Gastroesophageal sphincter (tissue), 3 donors: ENCODE data around the gene RTN4RL1.

ENCODE experiments used
- EP300 ChIP-seq: sonication (generic); formaldehyde crosslinking; IDR thresholded peaks from one replicate; pipeline ENCODE4 v1.6.1; 2017; ENCODE audit warnings: antibody characterized with exemption, mild to moderate bottlenecking
- POLR2A ChIP-seq, 2 donors: fragments of 450-650 bp; IDR thresholded peaks; one replicate each; pipeline ENCODE4 v1.6.1; 2017; ENCODE audit warnings: antibody characterized with exemption in 2 of 2, mild to moderate bottlenecking in 2 of 2, moderate library complexity in 1 of 2
- POLR2AphosphoS5 ChIP-seq: sonication (generic); formaldehyde crosslinking; IDR thresholded peaks from one replicate; pipeline ENCODE4 v1.6.1; 2017; ENCODE audit warnings: antibody characterized with exemption
- TF ChIP-seq, protein P1 (sequence below), 4 experiments: fragments of 200-600 bp in 2 of 4; fragments of 450-650 bp in 2 of 4; sonication (generic) in 1 of 4; IDR thresholded peaks; one replicate each; pipeline ENCODE4 v1.5.1; 2017 to 2019; ENCODE audit warnings: antibody characterized with exemption in 4 of 4, mild to moderate bottlenecking in 2 of 4, moderate library complexity in 2 of 4

DNA sequence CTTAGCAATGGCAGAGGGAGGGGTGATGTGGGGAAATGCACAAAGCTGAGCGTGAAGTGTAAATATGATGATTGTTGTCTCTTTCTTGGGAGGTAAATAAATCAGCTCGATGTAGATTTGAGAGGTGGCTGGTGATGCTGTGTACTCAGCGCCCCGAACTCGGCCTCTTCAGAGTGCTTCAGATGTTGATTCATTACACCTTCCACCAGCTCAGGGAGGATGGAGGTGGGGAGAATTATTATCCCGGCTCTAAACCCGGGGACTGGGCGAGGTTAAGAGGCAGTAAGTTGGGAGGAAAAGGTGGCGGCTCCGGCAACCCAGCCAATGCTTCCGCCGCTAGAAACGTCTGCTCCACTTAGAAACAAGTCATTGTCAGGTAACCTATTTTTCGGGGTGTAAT is 108.8 kb downstream of the RTN4RL1 start:
- no peak for TF ChIP-seq POLR2AphosphoS5
- no peak for TF ChIP-seq POLR2A (IDR thresholded peaks at IDR 0.05)
- TF ChIP-seq, protein P1, sequence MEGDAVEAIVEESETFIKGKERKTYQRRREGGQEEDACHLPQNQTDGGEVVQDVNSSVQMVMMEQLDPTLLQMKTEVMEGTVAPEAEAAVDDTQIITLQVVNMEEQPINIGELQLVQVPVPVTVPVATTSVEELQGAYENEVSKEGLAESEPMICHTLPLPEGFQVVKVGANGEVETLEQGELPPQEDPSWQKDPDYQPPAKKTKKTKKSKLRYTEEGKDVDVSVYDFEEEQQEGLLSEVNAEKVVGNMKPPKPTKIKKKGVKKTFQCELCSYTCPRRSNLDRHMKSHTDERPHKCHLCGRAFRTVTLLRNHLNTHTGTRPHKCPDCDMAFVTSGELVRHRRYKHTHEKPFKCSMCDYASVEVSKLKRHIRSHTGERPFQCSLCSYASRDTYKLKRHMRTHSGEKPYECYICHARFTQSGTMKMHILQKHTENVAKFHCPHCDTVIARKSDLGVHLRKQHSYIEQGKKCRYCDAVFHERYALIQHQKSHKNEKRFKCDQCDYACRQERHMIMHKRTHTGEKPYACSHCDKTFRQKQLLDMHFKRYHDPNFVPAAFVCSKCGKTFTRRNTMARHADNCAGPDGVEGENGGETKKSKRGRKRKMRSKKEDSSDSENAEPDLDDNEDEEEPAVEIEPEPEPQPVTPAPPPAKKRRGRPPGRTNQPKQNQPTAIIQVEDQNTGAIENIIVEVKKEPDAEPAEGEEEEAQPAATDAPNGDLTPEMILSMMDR (IDR thresholded peaks at IDR 0.05) = no peak
- no peak for TF ChIP-seq EP300
